Stimulated activated CD4-positive, alpha-beta T cell treated with anti-CD3 and anti-CD28 coated beads, Interleukin-2, amount 100 ng/mL, for 4 hours (primary cell): Measurements from ENCODE around the gene AK8.

ENCODE experiments used
- DNase-seq: peaks from one replicate; pipeline ENCODE4 v3.0.0-alpha.2; 2020; ENCODE audit warnings: low read depth

Gene AK8

GRCh38 chr9:132857616-132858342 is 20.3 kb downstream of the AK8 start:
- DNase-seq, result no peak

- no peak for DNase-seq
These were observed 21.1 kb downstream of the AK8 start for GRCh38 chr9:132857031-132857430.

- DNase-seq, result no peak
These were observed 22.2 kb downstream of the AK8 start for GRCh38 chr9:132855904-132856303.

- no peak for DNase-seq
These were observed 23.3 kb downstream of the AK8 start for GRCh38 chr9:132854832-132855231.

- no peak for DNase-seq
These were observed 24.6 kb downstream of the AK8 start for GRCh38 chr9:132853482-132853881.

GRCh38 chr9:132849185-132849706 is 28.8 kb downstream of the AK8 start:
- no peak for DNase-seq

GRCh38 chr9:132846918-132847515 is 31.1 kb downstream of the AK8 start:
- no peak for DNase-seq

- no peak for DNase-seq
These were observed 31.8 kb downstream of the AK8 start for GRCh38 chr9:132846109-132846917.

- DNase-seq, result no peak
These were observed 35.7 kb downstream of the AK8 start for GRCh38 chr9:132842124-132843044.

GRCh38 chr9:132840980-132841379 is 37.1 kb downstream of the AK8 start:
- no peak for DNase-seq

GRCh38 chr9:132838291-132838690 is 39.8 kb downstream of the AK8 start:
- DNase-seq, result no peak

GRCh38 chr9:132837501-132838286 is 40.4 kb downstream of the AK8 start:
- no peak for DNase-seq

- DNase-seq, result no peak
These were observed 43.7 kb downstream of the AK8 start for GRCh38 chr9:132834343-132834742.

- no peak for DNase-seq
These were observed 44.4 kb downstream of the AK8 start for GRCh38 chr9:132833550-132834121.

- no peak for DNase-seq
These were observed 45.8 kb downstream of the AK8 start for GRCh38 chr9:132832171-132832881.

- no peak for DNase-seq
These were observed 49.8 kb downstream of the AK8 start for GRCh38 chr9:132828201-132828770.

GRCh38 chr9:132827366-132827765 is 50.7 kb downstream of the AK8 start:
- DNase-seq, result no peak

GRCh38 chr9:132826621-132827365 is 51.3 kb downstream of the AK8 start:
- no peak for DNase-seq

GRCh38 chr9:132826131-132826530 is 52.0 kb downstream of the AK8 start:
- no peak for DNase-seq
